ENCODE measurements around the gene DUSP22. TPM values are rescaled to one million over a fixed set of nuclear protein-coding genes. Genes with fewer than 3 reads are reported as not detected.

The DUSP22 gene
- polyA plus RNA-seq, 2 of the 4 experiments (the other 2 are of a cell fraction) = 6.2 to 11.3 TPM

DNA sequence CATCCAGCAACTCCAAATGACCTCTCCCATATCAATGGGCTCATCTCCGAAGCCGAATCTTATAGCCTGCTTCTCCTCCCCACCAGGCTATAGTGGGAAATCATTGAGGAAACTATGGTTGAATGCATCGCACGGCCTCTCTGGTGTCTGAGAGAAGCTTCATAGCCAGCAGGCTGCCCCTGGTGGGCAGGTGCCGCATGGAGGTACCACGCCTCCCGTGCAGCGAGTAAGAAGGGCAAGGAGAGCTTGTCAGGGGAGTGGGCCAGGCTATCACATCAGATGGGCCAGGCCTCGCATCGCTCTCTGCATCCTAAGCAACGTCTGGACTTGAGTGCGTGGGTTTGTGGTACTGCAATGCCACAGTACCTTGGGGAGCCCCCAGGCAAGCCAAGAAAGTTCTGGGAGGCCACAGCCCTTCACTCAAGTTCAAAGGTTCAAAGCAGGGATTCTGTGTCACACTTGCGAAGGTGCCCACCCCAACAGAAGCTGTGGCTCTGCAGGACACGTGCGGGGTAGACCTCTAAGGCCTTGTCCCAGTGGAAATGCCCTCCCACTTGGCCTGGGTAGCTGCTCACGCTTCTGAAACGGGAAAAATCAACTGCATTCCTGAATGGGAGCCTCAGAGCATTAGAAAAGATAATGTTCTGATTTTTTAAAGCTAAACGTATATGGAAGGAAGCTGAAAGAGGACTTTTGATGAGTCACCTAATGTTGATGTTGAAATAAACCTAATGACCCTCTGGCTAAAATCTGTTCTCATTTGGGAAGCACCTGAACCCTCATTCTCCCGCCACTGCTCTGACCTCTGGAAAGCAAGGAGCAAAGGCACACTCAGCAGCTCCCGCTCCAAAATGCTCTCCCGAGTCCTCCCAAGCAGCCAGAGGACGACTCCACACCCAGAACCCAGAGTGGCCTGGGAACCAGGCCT lies 90.9 kb downstream of the DUSP22 start:
- POLR2A ChIA-PET = no interaction called here

DNA sequence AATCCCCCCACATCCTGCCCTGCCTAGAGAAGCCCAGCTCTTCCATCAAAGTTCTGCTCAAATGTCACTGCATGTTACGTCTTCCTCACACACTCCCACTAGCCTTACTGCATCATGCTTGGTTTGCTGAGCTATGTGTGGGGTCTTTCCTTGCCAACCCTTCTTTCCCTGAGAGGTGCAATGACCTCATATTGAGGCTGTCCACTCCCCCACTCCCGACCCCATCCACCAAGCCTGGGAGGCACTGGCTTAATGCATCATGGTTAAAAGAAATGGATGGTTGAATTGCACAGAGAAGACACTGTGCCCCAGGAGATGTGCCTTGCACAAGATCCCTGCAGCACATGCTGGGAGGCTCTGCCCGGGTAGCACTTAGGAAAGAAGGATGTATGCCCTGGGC lies 91.6 kb downstream of the DUSP22 start:
- 65% methylated on average over 2 of the region's 3 CpGs for WGBS (ENCODE audit: missing lambda C conversion rate)
- FAIRE-seq (no peak), DNase-seq (ENCODE audit: low read depth in 1 of 2, low spot score in 1 of 2) (no peak), ATAC-seq (no peak)
- Histone ChIP-seq H3K27ac (no peak overlapping the region), H3K4me3 (no peak overlapping the region), H3K4me1 (no peaks in the 10 kb centered on the region), H3K4me2 (no peak overlapping the region), H3K9me3 (no peaks in the 10 kb centered on the region)
- ChIA-PET POLR2A (no interaction called here), CTCF (interaction anchor here (0.8 to 1.3 kb wide), 2 partner anchors 10 to 12 kb away, joined by 3 read pairs; no protein-coding TSS in a partner anchor)
- no peak for TF ChIP-seq MYC (IDR thresholded peaks at IDR 0.05; ENCODE audit: borderline replicate concordance, low read length)
- no peak for TF ChIP-seq KDM1A (IDR thresholded peaks at IDR 0.05; ENCODE audit: low read depth)
- TF ChIP-seq SREBF2 (IDR thresholded peaks at IDR 0.05) = no peak
- TF ChIP-seq JUNB (IDR thresholded peaks at IDR 0.05) = no peak
- TF ChIP-seq NR3C1 (IDR thresholded peaks at IDR 0.05) = no peak
- no peak for TF ChIP-seq RCOR1 (IDR thresholded peaks at IDR 0.05; ENCODE audit: low read depth, low read length)
- TF ChIP-seq, protein P1, sequence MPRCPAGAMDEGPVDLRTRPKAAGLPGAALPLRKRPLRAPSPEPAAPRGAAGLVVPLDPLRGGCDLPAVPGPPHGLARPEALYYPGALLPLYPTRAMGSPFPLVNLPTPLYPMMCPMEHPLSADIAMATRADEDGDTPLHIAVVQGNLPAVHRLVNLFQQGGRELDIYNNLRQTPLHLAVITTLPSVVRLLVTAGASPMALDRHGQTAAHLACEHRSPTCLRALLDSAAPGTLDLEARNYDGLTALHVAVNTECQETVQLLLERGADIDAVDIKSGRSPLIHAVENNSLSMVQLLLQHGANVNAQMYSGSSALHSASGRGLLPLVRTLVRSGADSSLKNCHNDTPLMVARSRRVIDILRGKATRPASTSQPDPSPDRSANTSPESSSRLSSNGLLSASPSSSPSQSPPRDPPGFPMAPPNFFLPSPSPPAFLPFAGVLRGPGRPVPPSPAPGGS (IDR thresholded peaks at IDR 0.05) = no peak
- TF ChIP-seq, protein P2, sequence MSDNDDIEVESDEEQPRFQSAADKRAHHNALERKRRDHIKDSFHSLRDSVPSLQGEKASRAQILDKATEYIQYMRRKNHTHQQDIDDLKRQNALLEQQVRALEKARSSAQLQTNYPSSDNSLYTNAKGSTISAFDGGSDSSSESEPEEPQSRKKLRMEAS (IDR thresholded peaks at IDR 0.05) = no peak
- TF ChIP-seq FOSB (CRISPR knock-in tag; IDR thresholded peaks at IDR 0.05) = no peak
- TF ChIP-seq, protein P3, sequence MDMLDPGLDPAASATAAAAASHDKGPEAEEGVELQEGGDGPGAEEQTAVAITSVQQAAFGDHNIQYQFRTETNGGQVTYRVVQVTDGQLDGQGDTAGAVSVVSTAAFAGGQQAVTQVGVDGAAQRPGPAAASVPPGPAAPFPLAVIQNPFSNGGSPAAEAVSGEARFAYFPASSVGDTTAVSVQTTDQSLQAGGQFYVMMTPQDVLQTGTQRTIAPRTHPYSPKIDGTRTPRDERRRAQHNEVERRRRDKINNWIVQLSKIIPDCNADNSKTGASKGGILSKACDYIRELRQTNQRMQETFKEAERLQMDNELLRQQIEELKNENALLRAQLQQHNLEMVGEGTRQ (IDR thresholded peaks at IDR 0.05) = no peak

More for the DNA sequence above, 90.9 kb downstream of the DUSP22 start:
- CTCF ChIA-PET = interaction anchor here (0.8 kb wide), 1 partner anchor 11 kb away, joined by 3 read pairs; no protein-coding TSS in a partner anchor
- no peak overlapping the region for H3K4me2 ChIP-seq
- no peak overlapping the region for H3K27ac ChIP-seq
- H3K4me1 ChIP-seq = no peaks in the 10 kb centered on the region
- no peak overlapping the region for H3K4me3 ChIP-seq
- no peak for TF ChIP-seq PHF8 (IDR thresholded peaks at IDR 0.05; ENCODE audit: borderline replicate concordance, low read depth)
- no peak for TF ChIP-seq FOSB (CRISPR knock-in tag; IDR thresholded peaks at IDR 0.05)
- TF ChIP-seq CBX8 (IDR thresholded peaks at IDR 0.05) = no peak
- TF ChIP-seq MAZ (IDR thresholded peaks at IDR 0.05; ENCODE audit: borderline replicate concordance, low read depth, low read length) = no peak
- TF ChIP-seq, protein P4, sequence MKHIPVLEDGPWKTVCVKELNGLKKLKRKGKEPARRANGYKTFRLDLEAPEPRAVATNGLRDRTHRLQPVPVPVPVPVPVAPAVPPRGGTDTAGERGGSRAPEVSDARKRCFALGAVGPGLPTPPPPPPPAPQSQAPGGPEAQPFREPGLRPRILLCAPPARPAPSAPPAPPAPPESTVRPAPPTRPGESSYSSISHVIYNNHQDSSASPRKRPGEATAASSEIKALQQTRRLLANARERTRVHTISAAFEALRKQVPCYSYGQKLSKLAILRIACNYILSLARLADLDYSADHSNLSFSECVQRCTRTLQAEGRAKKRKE (CRISPR knock-in tag; IDR thresholded peaks at IDR 0.05; ENCODE audit: low read depth) = no peak
- TF ChIP-seq EP300 (IDR thresholded peaks at IDR 0.05) = no peak
- no peak for TF ChIP-seq NPAS2 (CRISPR knock-in tag; IDR thresholded peaks at IDR 0.05; ENCODE audit: borderline replicate concordance)
- TF ChIP-seq SREBF2 (IDR thresholded peaks at IDR 0.05) = no peak
- no peak for TF ChIP-seq HDAC2 (IDR thresholded peaks at IDR 0.05)
- TF ChIP-seq TFCP2L1 (CRISPR knock-in tag; IDR thresholded peaks at IDR 0.05) = no peak
- ATAC-seq (no peak), FAIRE-seq (no peak), DNase-seq (ENCODE audit: low read depth in 1 of 2, low spot score in 1 of 2) (no peak)
- H3K9me3 ChIP-seq = no peaks in the 10 kb centered on the region
- WGBS (ENCODE audit: missing lambda C conversion rate) = 68% methylated on average over 16 of the region's 22 CpGs

DNA sequence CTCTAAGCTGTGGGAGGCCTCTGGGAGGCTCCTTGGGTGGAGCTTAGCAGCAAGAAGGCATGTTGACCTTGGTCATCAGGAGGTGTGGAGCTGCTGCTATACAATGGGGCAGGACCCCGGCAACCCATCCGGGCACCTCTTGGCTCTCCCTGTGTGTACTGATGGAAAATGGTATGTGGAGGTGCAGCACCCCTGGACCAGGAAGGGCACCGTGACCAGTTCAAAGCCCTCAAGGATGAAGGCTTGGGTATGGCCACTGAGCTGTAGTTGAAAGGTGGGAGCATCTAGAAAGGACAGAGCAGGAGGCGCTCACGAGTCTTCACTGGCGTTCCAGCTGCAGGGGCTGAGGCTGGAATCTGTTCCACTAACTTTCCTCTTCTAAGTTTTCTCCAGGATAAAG lies 92.6 kb downstream of the DUSP22 start:
- no peak for FAIRE-seq
- no peaks in the 10 kb centered on the region for H3K9me3 ChIP-seq
- no peak overlapping the region for H3K27ac ChIP-seq
- POLR2A ChIA-PET = no interaction called here
- H3K4me1 ChIP-seq = no peaks in the 10 kb centered on the region
- no peak overlapping the region for H3K4me2 ChIP-seq
- no peak for DNase-seq (ENCODE audit: low read depth in 1 of 2, low spot score in 1 of 2)
- CTCF ChIA-PET = interaction anchor here (0.9 to 1.3 kb wide), 2 partner anchors 11 to 196 kb away, joined by 3 read pairs; no protein-coding TSS in a partner anchor
- no peak for ATAC-seq
- H3K4me3 ChIP-seq = no peak overlapping the region
- 78% methylated on average over 6 of the region's 6 CpGs for WGBS (ENCODE audit: missing lambda C conversion rate)
- TF ChIP-seq TP53 (CRISPR knock-in tag; IDR thresholded peaks at IDR 0.05) = no peak
- no peak for TF ChIP-seq CHD4 (IDR thresholded peaks at IDR 0.05; ENCODE audit: borderline replicate concordance)
- TF ChIP-seq, protein P5, sequence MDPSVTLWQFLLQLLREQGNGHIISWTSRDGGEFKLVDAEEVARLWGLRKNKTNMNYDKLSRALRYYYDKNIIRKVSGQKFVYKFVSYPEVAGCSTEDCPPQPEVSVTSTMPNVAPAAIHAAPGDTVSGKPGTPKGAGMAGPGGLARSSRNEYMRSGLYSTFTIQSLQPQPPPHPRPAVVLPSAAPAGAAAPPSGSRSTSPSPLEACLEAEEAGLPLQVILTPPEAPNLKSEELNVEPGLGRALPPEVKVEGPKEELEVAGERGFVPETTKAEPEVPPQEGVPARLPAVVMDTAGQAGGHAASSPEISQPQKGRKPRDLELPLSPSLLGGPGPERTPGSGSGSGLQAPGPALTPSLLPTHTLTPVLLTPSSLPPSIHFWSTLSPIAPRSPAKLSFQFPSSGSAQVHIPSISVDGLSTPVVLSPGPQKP (IDR thresholded peaks at IDR 0.05; ENCODE audit: low read depth, low read length) = no peak
- no peak for TF ChIP-seq ZNF302 (CRISPR knock-in tag; IDR thresholded peaks at IDR 0.05)
- no peak for TF ChIP-seq ESRRA (IDR thresholded peaks at IDR 0.05; ENCODE audit: borderline replicate concordance, low read length)
- TF ChIP-seq RCOR1 (IDR thresholded peaks at IDR 0.05; ENCODE audit: low read depth, low read length) = no peak
- no peak for TF ChIP-seq SREBF2 (IDR thresholded peaks at IDR 0.05)
- TF ChIP-seq KDM1A (IDR thresholded peaks at IDR 0.05; ENCODE audit: low read depth) = no peak
- no peak for TF ChIP-seq RARB (CRISPR knock-in tag; IDR thresholded peaks at IDR 0.05)
- TF ChIP-seq GATA3 (IDR thresholded peaks at IDR 0.05; ENCODE audit: borderline replicate concordance) = no peak
- no peak for TF ChIP-seq KDM5A (IDR thresholded peaks at IDR 0.05)
- TF ChIP-seq, protein P6, sequence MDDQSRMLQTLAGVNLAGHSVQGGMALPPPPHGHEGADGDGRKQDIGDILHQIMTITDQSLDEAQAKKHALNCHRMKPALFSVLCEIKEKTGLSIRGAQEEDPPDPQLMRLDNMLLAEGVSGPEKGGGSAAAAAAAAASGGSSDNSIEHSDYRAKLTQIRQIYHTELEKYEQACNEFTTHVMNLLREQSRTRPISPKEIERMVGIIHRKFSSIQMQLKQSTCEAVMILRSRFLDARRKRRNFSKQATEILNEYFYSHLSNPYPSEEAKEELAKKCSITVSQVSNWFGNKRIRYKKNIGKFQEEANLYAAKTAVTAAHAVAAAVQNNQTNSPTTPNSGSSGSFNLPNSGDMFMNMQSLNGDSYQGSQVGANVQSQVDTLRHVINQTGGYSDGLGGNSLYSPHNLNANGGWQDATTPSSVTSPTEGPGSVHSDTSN (IDR thresholded peaks at IDR 0.05) = no peak
- TF ChIP-seq, protein P3 (IDR thresholded peaks at IDR 0.05) = no peak
- no peak for TF ChIP-seq JUN (IDR thresholded peaks at IDR 0.05)
